DND-41 (cell line): ENCODE measurements around the gene PSG11.
"Not testable (repeated sequence)": the region's sequence is repeated elsewhere in the genome, so short reads cannot be mapped to it uniquely, and the experiment has no call there.

Source experiments
- EZH2 ChIP-seq: IDR thresholded peaks from 3 replicates; pipeline ENCODE4 v1.6.1; 2012; ENCODE audit warnings: borderline replicate concordance, low read depth, mild to moderate bottlenecking, moderate library complexity, low read length, inconsistent platforms; ENCODE audit not compliant: severe bottlenecking
- TF ChIP-seq, protein P1 (sequence below): IDR thresholded peaks from 2 replicates; pipeline ENCODE4 v1.5.1; 2012; ENCODE audit warnings: borderline replicate concordance, low read length, moderate library complexity, mild to moderate bottlenecking; ENCODE audit not compliant: poor library complexity, severe bottlenecking; ENCODE audit errors: extremely low read depth

DNA sequence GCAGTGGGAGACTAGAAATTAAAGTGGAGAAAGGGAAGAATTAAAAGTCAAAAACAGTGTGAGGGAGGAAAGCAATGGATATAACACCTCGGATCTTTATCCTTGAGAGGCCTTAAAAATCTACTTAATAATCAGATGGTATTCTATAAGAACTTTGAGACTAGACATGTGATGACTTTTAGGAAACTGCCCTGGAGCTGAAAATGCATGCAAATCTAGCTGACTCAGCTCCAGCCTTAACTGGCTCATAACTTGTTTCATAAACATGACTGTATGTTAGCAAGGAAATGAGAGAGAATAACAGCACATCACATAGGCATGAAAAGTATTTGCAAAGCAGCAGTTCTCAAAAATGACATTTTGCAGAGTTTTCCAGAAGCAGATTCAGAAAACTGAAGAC lies 38.1 kb downstream of the PSG11 start:
- TF ChIP-seq, protein P1, sequence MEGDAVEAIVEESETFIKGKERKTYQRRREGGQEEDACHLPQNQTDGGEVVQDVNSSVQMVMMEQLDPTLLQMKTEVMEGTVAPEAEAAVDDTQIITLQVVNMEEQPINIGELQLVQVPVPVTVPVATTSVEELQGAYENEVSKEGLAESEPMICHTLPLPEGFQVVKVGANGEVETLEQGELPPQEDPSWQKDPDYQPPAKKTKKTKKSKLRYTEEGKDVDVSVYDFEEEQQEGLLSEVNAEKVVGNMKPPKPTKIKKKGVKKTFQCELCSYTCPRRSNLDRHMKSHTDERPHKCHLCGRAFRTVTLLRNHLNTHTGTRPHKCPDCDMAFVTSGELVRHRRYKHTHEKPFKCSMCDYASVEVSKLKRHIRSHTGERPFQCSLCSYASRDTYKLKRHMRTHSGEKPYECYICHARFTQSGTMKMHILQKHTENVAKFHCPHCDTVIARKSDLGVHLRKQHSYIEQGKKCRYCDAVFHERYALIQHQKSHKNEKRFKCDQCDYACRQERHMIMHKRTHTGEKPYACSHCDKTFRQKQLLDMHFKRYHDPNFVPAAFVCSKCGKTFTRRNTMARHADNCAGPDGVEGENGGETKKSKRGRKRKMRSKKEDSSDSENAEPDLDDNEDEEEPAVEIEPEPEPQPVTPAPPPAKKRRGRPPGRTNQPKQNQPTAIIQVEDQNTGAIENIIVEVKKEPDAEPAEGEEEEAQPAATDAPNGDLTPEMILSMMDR: not testable (repeated sequence)
- TF ChIP-seq EZH2: not testable (repeated sequence)
